Measurements from ENCODE around the gene PDZRN4.

Gene PDZRN4

GRCh38 chr12:41221491-41221890 is 33.4 kb downstream of the PDZRN4 start:
- H2AFZ ChIP-seq (ENCODE audit: low read depth, low read length, severe bottlenecking), result no peak overlapping the region
- no peaks in the 10 kb centered on the region for H3K9me3 ChIP-seq (ENCODE audit: insufficient read depth, low read length)
- H3K9ac ChIP-seq (ENCODE audit: low read length), result no peak overlapping the region
- H3K9me2 ChIP-seq (replicated peaks; ENCODE audit: insufficient read depth, low read length), result no peaks in the 10 kb centered on the region
- no peaks in the 10 kb centered on the region for H3K36me3 ChIP-seq (ENCODE audit: low read length)
- no peaks in the 10 kb centered on the region for H3K27me3 ChIP-seq (ENCODE audit: low read length)
- H3K27ac ChIP-seq (ENCODE audit: low read depth, low read length), result no peak overlapping the region
- no peaks in the 10 kb centered on the region for H3F3A ChIP-seq (ENCODE audit: insufficient read depth)
- no peaks in the 10 kb centered on the region for H3K79me2 ChIP-seq (ENCODE audit: insufficient read depth, low read length)
- TF ChIP-seq CTCF (IDR thresholded peaks at IDR 0.05; ENCODE audit: insufficient read depth, low read length, poor library complexity, severe bottlenecking), result no peak
- no peak for TF ChIP-seq EZH2phosphoT487 (conservative IDR thresholded peaks at IDR 0.05; ENCODE audit: low read length)
- H3K4me3 ChIP-seq (ENCODE audit: insufficient read depth, low read length, poor library complexity, severe bottlenecking), result no peak overlapping the region
- H3K4me2 ChIP-seq (ENCODE audit: low read depth, low read length, poor library complexity, severe bottlenecking), result no peak overlapping the region
- H4K20me1 ChIP-seq (ENCODE audit: low read depth, low read length), result no peaks in the 10 kb centered on the region

GRCh38 chr12:41223600-41223999 is 35.5 kb downstream of the PDZRN4 start:
- H3K9ac ChIP-seq (ENCODE audit: low read length), result no peak overlapping the region
- H3K9me3 ChIP-seq (ENCODE audit: insufficient read depth, low read length), result no peaks in the 10 kb centered on the region
- no peaks in the 10 kb centered on the region for H3K79me2 ChIP-seq (ENCODE audit: insufficient read depth, low read length)

GRCh38 chr12:41224066-41224465 is 35.9 kb downstream of the PDZRN4 start:
- Histone ChIP-seq H3K9me3 (ENCODE audit: insufficient read depth, low read length) (no peaks in the 10 kb centered on the region), H3K4me2 (ENCODE audit: low read depth, low read length, poor library complexity, severe bottlenecking) (no peak overlapping the region), H4K20me1 (ENCODE audit: low read depth, low read length) (no peaks in the 10 kb centered on the region), H3K9me2 (replicated peaks; ENCODE audit: insufficient read depth, low read length) (no peaks in the 10 kb centered on the region), H2AFZ (ENCODE audit: low read depth, low read length, severe bottlenecking) (no peak overlapping the region), H3K27ac (ENCODE audit: low read depth, low read length) (no peak overlapping the region), H3K36me3 (ENCODE audit: low read length) (no peaks in the 10 kb centered on the region), H3K27me3 (ENCODE audit: low read length) (no peaks in the 10 kb centered on the region), H3K79me2 (ENCODE audit: insufficient read depth, low read length) (no peaks in the 10 kb centered on the region), H3K9ac (ENCODE audit: low read length) (no peak overlapping the region), H3K4me3 (ENCODE audit: insufficient read depth, low read length, poor library complexity, severe bottlenecking) (no peak overlapping the region), H3F3A (ENCODE audit: insufficient read depth) (no peaks in the 10 kb centered on the region)
- no peak for TF ChIP-seq CTCF (IDR thresholded peaks at IDR 0.05; ENCODE audit: insufficient read depth, low read length, poor library complexity, severe bottlenecking)
- TF ChIP-seq EZH2phosphoT487 (conservative IDR thresholded peaks at IDR 0.05; ENCODE audit: low read length), result no peak

More at GRCh38 chr12:41223600-41223999, 35.5 kb downstream of the PDZRN4 start:
- Histone ChIP-seq H3K4me2 (ENCODE audit: low read depth, low read length, poor library complexity, severe bottlenecking) (no peak overlapping the region), H3K9me2 (replicated peaks; ENCODE audit: insufficient read depth, low read length) (no peaks in the 10 kb centered on the region), H3K27me3 (ENCODE audit: low read length) (no peaks in the 10 kb centered on the region), H3F3A (ENCODE audit: insufficient read depth) (no peaks in the 10 kb centered on the region), H3K36me3 (ENCODE audit: low read length) (no peaks in the 10 kb centered on the region), H4K20me1 (ENCODE audit: low read depth, low read length) (no peaks in the 10 kb centered on the region), H2AFZ (ENCODE audit: low read depth, low read length, severe bottlenecking) (no peak overlapping the region), H3K27ac (ENCODE audit: low read depth, low read length) (no peak overlapping the region), H3K4me3 (ENCODE audit: insufficient read depth, low read length, poor library complexity, severe bottlenecking) (no peak overlapping the region)
- TF ChIP-seq EZH2phosphoT487 (conservative IDR thresholded peaks at IDR 0.05; ENCODE audit: low read length) (no peak), CTCF (IDR thresholded peaks at IDR 0.05; ENCODE audit: insufficient read depth, low read length, poor library complexity, severe bottlenecking) (no peak)
